GM21515 (cell line): Measurements from ENCODE around the gene C19orf33.
"Not testable (repeated sequence)": the region's sequence is repeated elsewhere in the genome, so short reads cannot be mapped to it uniquely, and the experiment has no call there.

Experiments used
- ATAC-seq: cut with Tn5 transposase; IDR thresholded peaks from one replicate; pipeline ENCODE4 v1.9.1; 2021; ENCODE audit not compliant: unreplicated experiment

Gene C19orf33

GRCh38 chr19:38336638-38337359 lies 32.7 kb downstream of the C19orf33 start:
- peak; percentile 50 for ATAC-seq

GRCh38 chr19:38337360-38337653 lies 33.3 kb downstream of the C19orf33 start:
- ATAC-seq: no peak

GRCh38 chr19:38339011-38339410 lies 35.0 kb downstream of the C19orf33 start:
- not testable (repeated sequence) for ATAC-seq

- no peak for ATAC-seq
Observed at GRCh38 chr19:38340927-38341326, 36.9 kb downstream of the C19orf33 start.

GRCh38 chr19:38346837-38347236 lies 42.8 kb downstream of the C19orf33 start:
- no peak for ATAC-seq

GRCh38 chr19:38350883-38351282 lies 46.8 kb downstream of the C19orf33 start:
- no peak for ATAC-seq

- no peak for ATAC-seq
Observed at GRCh38 chr19:38351865-38352395, 47.9 kb downstream of the C19orf33 start.

- ATAC-seq: no peak
Observed at GRCh38 chr19:38352611-38353010, 48.6 kb downstream of the C19orf33 start.
